Parathyroid adenoma (tissue), 2 donors: ENCODE measurements around the gene PTPRF.

Experiments
- H2AFZ ChIP-seq: fragments of 300-600 bp; sonication (generic); one replicate; pipeline ENCODE4 v1.7.0; 2017; ENCODE audit warnings: antibody characterized with exemption, mild to moderate bottlenecking
- H3K27ac ChIP-seq: fragments of 300-600 bp; sonication (generic); one replicate; pipeline ENCODE4 v1.7.0; 2017
- H3K27me3 ChIP-seq: fragments of 300-600 bp; sonication (generic); one replicate; pipeline ENCODE4 v1.7.0; 2017; ENCODE audit warnings: low read length; ENCODE audit not compliant: control insufficient read depth, insufficient read depth
- H3K36me3 ChIP-seq: fragments of 300-600 bp; sonication (generic); one replicate; pipeline ENCODE4 v1.7.0; 2017; ENCODE audit warnings: low read length; ENCODE audit not compliant: control insufficient read depth, insufficient read depth
- H3K4me1 ChIP-seq: fragments of 300-600 bp; sonication (generic); one replicate; pipeline ENCODE4 v1.7.0; 2017; ENCODE audit warnings: control low read depth
- H3K4me2 ChIP-seq: fragments of 300-600 bp; sonication (generic); one replicate; pipeline ENCODE4 v1.7.0; 2017; ENCODE audit warnings: low read length
- H3K4me3 ChIP-seq: fragments of 300-600 bp; sonication (generic); one replicate; pipeline ENCODE4 v1.7.0; 2017; ENCODE audit warnings: low read depth, low read length
- H3K79me2 ChIP-seq: fragments of 300-600 bp; sonication (generic); one replicate; pipeline ENCODE4 v1.7.0; 2017; ENCODE audit warnings: control low read depth
- H3K9ac ChIP-seq: fragments of 300-600 bp; sonication (generic); one replicate; pipeline ENCODE4 v1.7.0; 2017; ENCODE audit warnings: mild to moderate bottlenecking
- H3K9me3 ChIP-seq: fragments of 300-600 bp; sonication (generic); one replicate; pipeline ENCODE4 v1.7.0; 2017; ENCODE audit warnings: low read length; ENCODE audit not compliant: control insufficient read depth
- TF ChIP-seq, protein P1 (sequence below): fragments of 300-600 bp; sonication (generic); IDR thresholded peaks from one replicate; pipeline ENCODE4 v1.7.0; 2017; ENCODE audit warnings: antibody characterized with exemption, mild to moderate bottlenecking
- donor health status: primary hyperparathyroidism.

Gene PTPRF

GRCh38 chr1:43509007-43509739 is 21.5 kb upstream of the PTPRF start:
- Histone ChIP-seq H3K79me2 (no peaks in the 10 kb centered on the region), H3K4me1 (no peaks in the 10 kb centered on the region), H3K9me3 (no peaks in the 10 kb centered on the region), H3K27me3 (no peaks in the 10 kb centered on the region), H3K36me3 (no peaks in the 10 kb centered on the region), H3K4me2 (no peak overlapping the region), H2AFZ (no peak overlapping the region), H3K9ac (no peak overlapping the region), H3K27ac (no peak overlapping the region), H3K4me3 (no peak overlapping the region)
- TF ChIP-seq, protein P1, sequence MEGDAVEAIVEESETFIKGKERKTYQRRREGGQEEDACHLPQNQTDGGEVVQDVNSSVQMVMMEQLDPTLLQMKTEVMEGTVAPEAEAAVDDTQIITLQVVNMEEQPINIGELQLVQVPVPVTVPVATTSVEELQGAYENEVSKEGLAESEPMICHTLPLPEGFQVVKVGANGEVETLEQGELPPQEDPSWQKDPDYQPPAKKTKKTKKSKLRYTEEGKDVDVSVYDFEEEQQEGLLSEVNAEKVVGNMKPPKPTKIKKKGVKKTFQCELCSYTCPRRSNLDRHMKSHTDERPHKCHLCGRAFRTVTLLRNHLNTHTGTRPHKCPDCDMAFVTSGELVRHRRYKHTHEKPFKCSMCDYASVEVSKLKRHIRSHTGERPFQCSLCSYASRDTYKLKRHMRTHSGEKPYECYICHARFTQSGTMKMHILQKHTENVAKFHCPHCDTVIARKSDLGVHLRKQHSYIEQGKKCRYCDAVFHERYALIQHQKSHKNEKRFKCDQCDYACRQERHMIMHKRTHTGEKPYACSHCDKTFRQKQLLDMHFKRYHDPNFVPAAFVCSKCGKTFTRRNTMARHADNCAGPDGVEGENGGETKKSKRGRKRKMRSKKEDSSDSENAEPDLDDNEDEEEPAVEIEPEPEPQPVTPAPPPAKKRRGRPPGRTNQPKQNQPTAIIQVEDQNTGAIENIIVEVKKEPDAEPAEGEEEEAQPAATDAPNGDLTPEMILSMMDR, result no peak

DNA sequence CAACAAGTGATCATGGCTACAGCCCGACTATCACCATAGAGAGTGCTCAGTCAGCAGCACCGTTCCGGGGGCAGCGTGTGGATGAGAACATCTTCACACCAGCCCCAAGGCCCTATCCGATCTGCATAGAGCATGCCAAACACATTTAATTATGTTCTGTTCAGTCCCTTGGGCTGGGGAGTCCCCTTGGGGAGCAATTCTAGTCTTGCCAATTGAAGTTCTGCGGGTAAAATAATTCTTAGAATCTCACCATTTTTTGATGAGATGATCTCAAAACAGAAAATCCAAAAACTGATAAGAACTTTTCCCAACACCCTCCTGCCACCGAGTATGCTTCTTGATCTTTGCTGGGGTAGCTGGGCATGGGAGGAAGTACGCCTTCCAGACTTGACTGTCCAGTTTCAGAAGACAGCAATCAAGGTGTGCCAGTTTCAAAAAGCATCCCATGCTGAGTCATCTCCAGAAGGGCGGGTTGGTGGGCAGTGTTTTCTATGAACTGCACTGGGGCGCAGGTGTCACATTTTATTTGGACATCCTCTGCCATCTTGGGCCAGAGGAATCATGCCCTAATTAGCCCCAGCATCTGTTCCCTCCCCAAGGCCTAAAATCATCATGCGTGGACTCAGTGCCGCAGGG is 20.8 kb upstream of the PTPRF start:
- Histone ChIP-seq H2AFZ (no peak overlapping the region), H3K4me1 (no peaks in the 10 kb centered on the region), H3K36me3 (no peaks in the 10 kb centered on the region), H3K4me2 (no peak overlapping the region), H3K27me3 (no peaks in the 10 kb centered on the region), H3K27ac (no peak overlapping the region), H3K9me3 (no peaks in the 10 kb centered on the region), H3K9ac (no peak overlapping the region), H3K4me3 (no peak overlapping the region), H3K79me2 (no peaks in the 10 kb centered on the region)
- TF ChIP-seq, protein P1, result no peak

DNA sequence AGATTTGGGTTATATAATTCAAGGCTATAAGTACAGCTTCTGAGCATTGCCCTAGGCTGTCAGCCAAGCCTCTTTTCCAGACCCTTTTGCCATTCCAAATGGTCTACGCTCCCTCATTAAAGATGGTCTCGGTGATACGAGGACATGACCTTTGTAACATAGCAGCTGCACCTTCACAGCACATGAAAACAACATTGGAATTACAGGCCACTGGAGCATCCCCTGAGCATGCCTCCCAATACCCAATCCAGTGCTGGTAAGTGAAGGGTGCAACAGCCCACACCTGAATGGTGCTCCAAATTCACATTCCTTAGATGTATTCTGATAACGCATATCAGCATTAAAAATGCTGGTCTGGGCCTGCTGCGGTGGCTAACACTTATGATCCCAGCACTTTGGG is 20.1 kb upstream of the PTPRF start:
- Histone ChIP-seq H3K27ac (no peak overlapping the region), H2AFZ (no peak overlapping the region)
- TF ChIP-seq, protein P1, result no peak

GRCh38 chr1:43511394-43511793 is 19.3 kb upstream of the PTPRF start:
- H3K36me3 ChIP-seq, result no peaks in the 10 kb centered on the region
- no peaks in the 10 kb centered on the region for H3K27me3 ChIP-seq
- H3K9ac ChIP-seq, result no peak overlapping the region
- TF ChIP-seq, protein P1, result no peak
- H3K4me2 ChIP-seq, result no peak overlapping the region
- no peaks in the 10 kb centered on the region for H3K79me2 ChIP-seq
- no peak overlapping the region for H2AFZ ChIP-seq
- H3K4me1 ChIP-seq, result no peaks in the 10 kb centered on the region
- no peak overlapping the region for H3K4me3 ChIP-seq
- no peaks in the 10 kb centered on the region for H3K9me3 ChIP-seq
- no peak overlapping the region for H3K27ac ChIP-seq

More for the DNA sequence above, 20.1 kb upstream of the PTPRF start:
- Histone ChIP-seq H3K9me3 (no peaks in the 10 kb centered on the region), H3K36me3 (no peaks in the 10 kb centered on the region), H3K9ac (no peak overlapping the region), H3K4me2 (no peak overlapping the region), H3K27me3 (no peaks in the 10 kb centered on the region), H3K4me3 (no peak overlapping the region), H3K79me2 (no peaks in the 10 kb centered on the region), H3K4me1 (no peaks in the 10 kb centered on the region)
